Mucosa of rectum (tissue), 2 donors: ENCODE results near the gene ZNF219.

Source experiments
- H3K27ac ChIP-seq, 2 donors: one replicate each; pipeline ENCODE4 v1.7.0; 2013; ENCODE audit warnings: inconsistent platforms in 2 of 2, low read depth in 2 of 2, low read length in 2 of 2
- H3K27me3 ChIP-seq, 2 donors: one replicate each; pipeline ENCODE4 v1.7.0; 2013; ENCODE audit warnings: low read length in 2 of 2; ENCODE audit not compliant: control insufficient read depth in 2 of 2, insufficient read depth in 2 of 2
- H3K36me3 ChIP-seq, 2 donors: one replicate each; pipeline ENCODE4 v1.7.0; 2013; ENCODE audit warnings: low read length in 2 of 2; ENCODE audit not compliant: control insufficient read depth in 2 of 2, insufficient read depth in 2 of 2
- H3K4me1 ChIP-seq, 2 donors: one replicate each; pipeline ENCODE4 v1.7.0; 2013; ENCODE audit warnings: low read length in 2 of 2, mild to moderate bottlenecking in 1 of 2; ENCODE audit not compliant: control insufficient read depth in 2 of 2, insufficient read depth in 2 of 2
- H3K4me3 ChIP-seq, 2 donors: one replicate each; pipeline ENCODE4 v1.7.0; 2013; ENCODE audit warnings: low read length in 2 of 2
- H3K9ac ChIP-seq, 2 donors: one replicate each; pipeline ENCODE4 v1.7.0; 2013; ENCODE audit warnings: low read length in 2 of 2, low read depth in 1 of 2, mild to moderate bottlenecking in 1 of 2
- H3K9me3 ChIP-seq, 2 donors: one replicate each; pipeline ENCODE4 v1.7.0; 2013; ENCODE audit warnings: low read length in 2 of 2; ENCODE audit not compliant: control insufficient read depth in 2 of 2
- donor health status: healthy.
- donor health status: Normal muscosa, but diverticular disease.

The ZNF219 gene

DNA sequence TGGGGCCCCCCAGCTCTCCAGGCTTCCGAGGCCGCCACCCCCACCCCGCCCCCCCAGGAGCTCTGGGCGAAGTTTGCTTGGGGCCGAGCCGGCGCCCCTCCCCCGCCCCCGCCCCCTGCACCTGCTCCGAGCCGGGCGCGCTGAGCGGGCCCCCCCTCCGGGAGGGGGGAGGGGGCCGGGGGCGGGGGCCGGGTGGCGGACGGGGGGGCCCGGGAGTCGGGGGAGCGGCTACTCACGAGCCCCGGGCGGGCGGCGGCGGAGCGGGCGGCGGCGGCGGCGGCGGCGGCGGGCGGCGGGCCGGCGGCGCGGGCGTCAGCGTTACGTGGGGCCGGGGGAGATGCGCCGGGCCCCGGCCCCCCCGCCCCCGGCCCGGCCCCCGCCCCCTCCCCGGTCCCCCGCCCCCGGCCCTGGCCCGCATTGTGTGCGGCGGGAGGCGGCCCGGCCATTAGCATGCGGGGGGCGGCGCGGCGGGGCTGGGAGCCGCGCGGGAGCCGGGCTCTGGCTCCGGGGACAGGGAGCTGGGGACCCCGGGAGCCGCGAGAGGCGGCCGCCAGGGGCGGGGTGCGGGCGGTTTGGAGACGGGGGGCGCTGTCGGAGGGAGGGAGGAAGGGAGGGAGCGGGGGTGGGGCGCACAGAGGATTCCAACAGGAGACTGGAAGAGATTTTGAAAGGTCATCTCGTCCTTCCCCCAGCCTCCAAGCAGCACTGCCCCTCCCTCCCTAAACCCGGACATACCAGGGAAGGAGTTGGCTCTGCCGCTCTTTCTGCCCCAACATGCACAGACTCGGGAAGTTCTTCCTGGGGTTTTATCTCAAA lies at the start of gene ZNF219:
Gene ZNF219, minus strand, starts transcription at position 580 of the 816 bp plus-strand sequence. CDS start 5,064 bp downstream, outside the sequence.
- Histone ChIP-seq H3K9ac (peak within 1 kb of the TSS; percentile 78), H3K27me3 (no peaks in the 10 kb centered on the region), H3K36me3 (no peaks in the 10 kb centered on the region), H3K4me1 (peaks cover 30 to 52% of the 10 kb centered on the region in 2 donors), H3K9me3 (no peaks in the 10 kb centered on the region), H3K27ac (peak within 1 kb of the TSS; percentile 86), H3K4me3 (peak within 1 kb of the TSS; percentile 80 to 86)

DNA sequence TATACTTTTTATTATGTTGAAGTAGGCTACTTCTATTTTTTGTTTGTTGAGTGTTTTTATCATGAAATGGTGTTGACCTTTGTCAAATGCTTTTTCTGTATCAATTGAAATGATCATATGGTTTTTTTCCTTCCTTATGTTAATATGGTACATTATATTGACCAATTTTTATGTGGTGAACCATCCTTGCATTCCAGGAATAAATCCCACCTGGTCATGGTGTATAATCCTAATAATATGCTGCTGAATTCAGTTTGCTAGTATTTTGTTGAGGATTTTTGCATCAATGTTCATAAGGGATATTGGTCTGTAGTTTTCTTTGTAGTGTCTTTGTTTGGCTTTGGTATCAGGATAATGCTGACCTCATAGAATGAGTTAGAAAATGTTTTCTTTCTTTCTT lies 47.0 kb upstream of the ZNF219 start:
- Histone ChIP-seq H3K9ac (no peak overlapping the region), H3K27me3 (no peaks in the 10 kb centered on the region), H3K27ac (no peak overlapping the region), H3K4me3 (no peak overlapping the region), H3K4me1 (no peaks in the 10 kb centered on the region), H3K9me3 (peaks cover 0 to 3% of the 10 kb centered on the region in 2 donors), H3K36me3 (no peaks in the 10 kb centered on the region)

DNA sequence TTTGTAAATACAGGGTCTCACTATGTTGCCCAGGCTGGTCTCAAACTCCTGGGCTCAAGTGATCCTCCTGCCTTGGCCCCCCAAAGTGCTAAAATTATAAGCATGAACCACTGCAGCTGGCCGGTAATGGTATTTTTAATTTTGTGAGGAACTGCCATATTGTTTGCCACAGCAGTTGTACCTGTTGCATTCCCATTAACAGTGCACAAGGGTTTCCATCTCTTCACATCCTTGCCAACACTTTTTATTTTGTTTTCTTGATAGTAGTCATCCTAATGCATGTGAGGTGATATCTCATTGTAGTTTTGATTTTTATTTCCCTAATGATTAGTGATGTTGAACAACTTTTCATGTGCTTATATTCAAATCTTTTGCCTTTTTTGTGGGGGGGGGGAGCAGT lies 43.9 kb upstream of the ZNF219 start:
- H3K4me1 ChIP-seq: no peaks in the 10 kb centered on the region
- H3K4me3 ChIP-seq: no peak overlapping the region
- no peak overlapping the region for H3K9ac ChIP-seq
- H3K27ac ChIP-seq: no peak overlapping the region
- peaks cover 0 to 3% of the 10 kb centered on the region in 2 donors for H3K9me3 ChIP-seq
- H3K27me3 ChIP-seq: no peaks in the 10 kb centered on the region
- no peaks in the 10 kb centered on the region for H3K36me3 ChIP-seq

GRCh38 chr14:21136024-21136423 lies 37.6 kb upstream of the ZNF219 start:
- H3K9me3 ChIP-seq: no peaks in the 10 kb centered on the region
- no peak overlapping the region for H3K4me3 ChIP-seq
- no peaks in the 10 kb centered on the region for H3K4me1 ChIP-seq
- H3K36me3 ChIP-seq: no peaks in the 10 kb centered on the region
- no peaks in the 10 kb centered on the region for H3K27me3 ChIP-seq
- H3K27ac ChIP-seq: no peak overlapping the region
- no peak overlapping the region for H3K9ac ChIP-seq

DNA sequence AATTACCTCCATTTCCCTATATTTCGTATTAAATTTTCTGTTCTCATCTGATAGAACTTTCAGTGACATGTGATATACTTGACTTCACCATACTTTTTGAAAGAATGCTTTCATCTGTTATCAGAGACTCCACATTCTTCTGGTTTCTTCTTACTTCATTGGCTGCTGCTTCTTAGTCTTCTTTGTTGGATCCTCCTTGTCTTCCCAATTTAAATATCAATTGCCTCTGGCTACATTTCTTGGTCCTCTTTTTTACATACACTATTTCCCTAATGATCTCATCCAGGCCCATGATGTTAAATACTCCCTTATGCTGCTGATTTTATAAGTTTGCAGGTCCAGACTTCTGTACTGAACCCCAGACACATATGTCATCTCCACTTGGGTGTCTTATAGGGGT lies 35.4 kb upstream of the ZNF219 start:
- Histone ChIP-seq H3K36me3 (no peaks in the 10 kb centered on the region), H3K4me1 (no peaks in the 10 kb centered on the region), H3K27ac (no peak overlapping the region), H3K9me3 (no peaks in the 10 kb centered on the region), H3K4me3 (no peak overlapping the region), H3K9ac (no peak overlapping the region), H3K27me3 (no peaks in the 10 kb centered on the region)

DNA sequence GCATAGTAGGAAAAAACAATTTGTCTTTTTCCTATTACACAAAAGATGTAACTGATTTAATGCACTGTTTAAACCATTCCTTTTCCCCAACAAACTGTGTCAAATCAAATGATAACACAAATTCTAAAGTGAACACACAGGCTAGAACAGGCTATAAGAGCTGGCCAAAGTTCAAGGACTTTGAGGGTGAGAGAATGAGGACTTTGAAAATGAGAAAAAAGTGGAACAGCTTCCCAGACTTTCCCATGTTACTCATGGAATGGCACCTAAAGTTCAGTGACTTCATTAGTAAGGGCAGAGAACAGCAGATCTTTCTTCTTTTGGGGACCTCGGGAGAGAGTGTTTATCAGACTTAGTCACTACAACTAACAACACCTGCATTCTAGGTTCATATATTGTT lies 25.0 kb upstream of the ZNF219 start:
- no peaks in the 10 kb centered on the region for H3K9me3 ChIP-seq
- H3K4me1 ChIP-seq: no peaks in the 10 kb centered on the region
- no peak overlapping the region for H3K9ac ChIP-seq
- H3K27me3 ChIP-seq: no peaks in the 10 kb centered on the region
- H3K27ac ChIP-seq: no peak overlapping the region
- H3K4me3 ChIP-seq: no peak overlapping the region
- no peaks in the 10 kb centered on the region for H3K36me3 ChIP-seq

DNA sequence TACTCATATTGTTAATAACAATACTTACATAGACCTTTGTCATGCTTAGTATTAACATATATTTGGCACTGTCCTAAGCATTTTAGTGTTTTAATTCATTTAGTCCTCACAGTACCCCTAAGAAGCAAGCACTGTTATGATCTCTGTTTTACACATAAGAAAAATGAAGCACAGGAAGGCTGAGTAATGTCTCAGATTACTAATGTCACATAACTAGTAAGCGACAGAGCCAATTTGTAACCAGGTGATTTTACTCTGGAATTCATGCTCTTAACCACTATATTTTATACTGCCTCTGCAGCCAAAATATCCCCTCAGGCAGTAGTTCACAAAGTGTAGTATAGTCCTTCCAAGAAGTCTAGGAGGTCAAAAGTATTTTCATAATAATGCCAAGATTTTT lies 22.7 kb upstream of the ZNF219 start:
- no peak overlapping the region for H3K9ac ChIP-seq
- H3K4me3 ChIP-seq: no peak overlapping the region
- H3K9me3 ChIP-seq: no peaks in the 10 kb centered on the region
- H3K4me1 ChIP-seq: no peaks in the 10 kb centered on the region
- no peaks in the 10 kb centered on the region for H3K36me3 ChIP-seq
- no peak overlapping the region for H3K27ac ChIP-seq
- H3K27me3 ChIP-seq: no peaks in the 10 kb centered on the region

GRCh38 chr14:21120686-21121085 lies 22.2 kb upstream of the ZNF219 start:
- Histone ChIP-seq H3K4me3 (no peak overlapping the region), H3K27me3 (no peaks in the 10 kb centered on the region), H3K9me3 (no peaks in the 10 kb centered on the region), H3K9ac (no peak overlapping the region), H3K4me1 (no peaks in the 10 kb centered on the region), H3K36me3 (no peaks in the 10 kb centered on the region), H3K27ac (no peak overlapping the region)

- Histone ChIP-seq H3K9ac (no peak overlapping the region), H3K4me1 (no peaks in the 10 kb centered on the region), H3K36me3 (no peaks in the 10 kb centered on the region), H3K27me3 (no peaks in the 10 kb centered on the region), H3K27ac (no peak overlapping the region), H3K9me3 (no peaks in the 10 kb centered on the region), H3K4me3 (no peak overlapping the region)
Measured at GRCh38 chr14:21118933-21119332, 20.5 kb upstream of the ZNF219 start.

- Histone ChIP-seq H3K27me3 (no peaks in the 10 kb centered on the region), H3K4me1 (no peaks in the 10 kb centered on the region), H3K9me3 (no peaks in the 10 kb centered on the region), H3K27ac (no peak overlapping the region), H3K36me3 (no peaks in the 10 kb centered on the region), H3K4me3 (no peak overlapping the region), H3K9ac (no peak overlapping the region)
Measured at GRCh38 chr14:21113369-21113768, 14.9 kb upstream of the ZNF219 start.
